Liver (tissue), 3 donors: ENCODE data around the gene LDB2.

Source experiments
- CTCF ChIP-seq: fragments of 150-350 bp; IDR thresholded peaks from 2 replicates; pipeline ENCODE4 v1.5.1; 2017; ENCODE audit warnings: improper control_type of control experiment, low read depth, low read length; ENCODE audit not compliant: missing input control
- GABPA ChIP-seq, 2 donors: IDR thresholded peaks in 1 of 2; conservative IDR thresholded peaks in 1 of 2; 2 replicates each; pipeline ENCODE4 v1.6.1; 2016; ENCODE audit warnings: antibody characterized with exemption in 2 of 2, mild to moderate bottlenecking in 1 of 2, moderate library complexity in 1 of 2
- HNF4G ChIP-seq: IDR thresholded peaks from 2 replicates; pipeline ENCODE4 v1.6.1; 2016; ENCODE audit warnings: antibody characterized with exemption
- MAX ChIP-seq: IDR thresholded peaks from 2 replicates; pipeline ENCODE4 v1.6.1; 2016; ENCODE audit warnings: antibody characterized with exemption
- RAD21 ChIP-seq, 2 donors: IDR thresholded peaks; 2 replicates each; pipeline ENCODE4 v1.6.1; 2016; ENCODE audit warnings: antibody characterized with exemption in 2 of 2, mild to moderate bottlenecking in 2 of 2
- REST ChIP-seq: IDR thresholded peaks from 2 replicates; pipeline ENCODE4 v1.6.1; 2016; ENCODE audit warnings: antibody characterized with exemption, mild to moderate bottlenecking
- donor health status: healthy.
- donor health status: healthy.

- TF ChIP-seq CTCF (no peak), REST (no peak), GABPA (IDR thresholded peaks at IDR 0.05 in 1 of 2, conservative IDR thresholded peaks at IDR 0.05 in 1 of 2) (no peak), RAD21 (IDR thresholded peaks at IDR 0.05) (no peak), MAX (no peak), HNF4G (no peak)
These were observed 326.3 kb downstream of the LDB2 start for GRCh38 chr4:16572161-16572560.
